Measurements from ENCODE around the gene DNAJC16.
A peak's percentile ranks its signal among the peaks of the same experiment; 100 is the strongest.

The DNAJC16 gene

DNA sequence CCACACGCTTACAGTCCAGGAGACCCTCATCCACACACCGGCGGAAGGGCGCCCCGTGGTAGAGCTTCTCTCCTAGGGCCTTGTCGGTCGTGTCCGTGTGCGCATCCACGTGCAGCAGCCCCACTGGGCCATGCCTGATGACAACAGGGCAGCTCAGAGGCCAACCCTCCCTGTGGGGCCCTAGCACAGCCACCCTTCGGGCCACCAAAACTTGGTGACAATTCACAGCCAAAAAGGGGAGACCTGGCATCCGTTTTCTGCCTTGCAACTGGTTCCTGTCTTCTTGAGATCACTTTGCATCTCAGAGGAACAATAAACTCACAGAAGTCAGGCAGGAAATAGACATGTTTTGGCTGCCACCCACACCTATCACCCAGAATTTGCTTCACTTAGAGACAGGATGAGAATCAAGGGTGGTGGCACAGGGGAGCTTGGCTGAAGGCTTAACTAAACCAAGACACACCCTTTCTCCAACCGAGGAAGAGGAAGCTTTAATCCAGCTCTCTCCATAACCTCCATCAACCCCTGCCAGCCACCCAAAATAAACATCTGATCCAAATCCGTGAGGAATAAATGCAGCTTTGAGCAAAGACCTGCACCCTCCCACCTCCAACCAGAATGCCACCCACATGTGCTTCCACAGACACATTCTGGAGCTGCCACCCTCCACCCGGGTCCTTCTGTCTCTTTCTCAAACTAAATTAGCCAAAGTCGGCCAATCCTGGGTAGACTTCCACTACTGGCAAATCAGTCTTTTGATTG lies 52.5 kb downstream of the DNAJC16 start:
- no peak for TF ChIP-seq ZBTB7A (IDR thresholded peaks at IDR 0.05; ENCODE audit: low read depth)
- no peak for TF ChIP-seq YY1 (IDR thresholded peaks at IDR 0.05; ENCODE audit: low read depth)
- no peak for TF ChIP-seq EP300 (IDR thresholded peaks at IDR 0.05; ENCODE audit: borderline replicate concordance)
- TF ChIP-seq, protein P1, sequence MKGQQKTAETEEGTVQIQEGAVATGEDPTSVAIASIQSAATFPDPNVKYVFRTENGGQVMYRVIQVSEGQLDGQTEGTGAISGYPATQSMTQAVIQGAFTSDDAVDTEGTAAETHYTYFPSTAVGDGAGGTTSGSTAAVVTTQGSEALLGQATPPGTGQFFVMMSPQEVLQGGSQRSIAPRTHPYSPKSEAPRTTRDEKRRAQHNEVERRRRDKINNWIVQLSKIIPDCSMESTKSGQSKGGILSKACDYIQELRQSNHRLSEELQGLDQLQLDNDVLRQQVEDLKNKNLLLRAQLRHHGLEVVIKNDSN (IDR thresholded peaks at IDR 0.05) = no peak
- no peak for TF ChIP-seq NFIC (IDR thresholded peaks at IDR 0.05)
- no peak for TF ChIP-seq TAF1 (IDR thresholded peaks at IDR 0.05; ENCODE audit: low read depth)
- no peak for TF ChIP-seq CEBPB (IDR thresholded peaks at IDR 0.05)
- TF ChIP-seq CREB1 (IDR thresholded peaks at IDR 0.05; ENCODE audit: low read depth) = no peak
- no peak for TF ChIP-seq FOXM1 (IDR thresholded peaks at IDR 0.05; ENCODE audit: borderline replicate concordance, low read depth)
- no peak for TF ChIP-seq TEAD4 (IDR thresholded peaks at IDR 0.05)
- TF ChIP-seq EGR1 (IDR thresholded peaks at IDR 0.05) = no peak
- TF ChIP-seq RAD21 (IDR thresholded peaks at IDR 0.05; ENCODE audit: low read depth) = no peak
- no peak for TF ChIP-seq TCF12 (IDR thresholded peaks at IDR 0.05; ENCODE audit: low read depth)
- TF ChIP-seq, protein P2, sequence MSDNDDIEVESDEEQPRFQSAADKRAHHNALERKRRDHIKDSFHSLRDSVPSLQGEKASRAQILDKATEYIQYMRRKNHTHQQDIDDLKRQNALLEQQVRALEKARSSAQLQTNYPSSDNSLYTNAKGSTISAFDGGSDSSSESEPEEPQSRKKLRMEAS (IDR thresholded peaks at IDR 0.05) = no peak
- TF ChIP-seq, protein P3, sequence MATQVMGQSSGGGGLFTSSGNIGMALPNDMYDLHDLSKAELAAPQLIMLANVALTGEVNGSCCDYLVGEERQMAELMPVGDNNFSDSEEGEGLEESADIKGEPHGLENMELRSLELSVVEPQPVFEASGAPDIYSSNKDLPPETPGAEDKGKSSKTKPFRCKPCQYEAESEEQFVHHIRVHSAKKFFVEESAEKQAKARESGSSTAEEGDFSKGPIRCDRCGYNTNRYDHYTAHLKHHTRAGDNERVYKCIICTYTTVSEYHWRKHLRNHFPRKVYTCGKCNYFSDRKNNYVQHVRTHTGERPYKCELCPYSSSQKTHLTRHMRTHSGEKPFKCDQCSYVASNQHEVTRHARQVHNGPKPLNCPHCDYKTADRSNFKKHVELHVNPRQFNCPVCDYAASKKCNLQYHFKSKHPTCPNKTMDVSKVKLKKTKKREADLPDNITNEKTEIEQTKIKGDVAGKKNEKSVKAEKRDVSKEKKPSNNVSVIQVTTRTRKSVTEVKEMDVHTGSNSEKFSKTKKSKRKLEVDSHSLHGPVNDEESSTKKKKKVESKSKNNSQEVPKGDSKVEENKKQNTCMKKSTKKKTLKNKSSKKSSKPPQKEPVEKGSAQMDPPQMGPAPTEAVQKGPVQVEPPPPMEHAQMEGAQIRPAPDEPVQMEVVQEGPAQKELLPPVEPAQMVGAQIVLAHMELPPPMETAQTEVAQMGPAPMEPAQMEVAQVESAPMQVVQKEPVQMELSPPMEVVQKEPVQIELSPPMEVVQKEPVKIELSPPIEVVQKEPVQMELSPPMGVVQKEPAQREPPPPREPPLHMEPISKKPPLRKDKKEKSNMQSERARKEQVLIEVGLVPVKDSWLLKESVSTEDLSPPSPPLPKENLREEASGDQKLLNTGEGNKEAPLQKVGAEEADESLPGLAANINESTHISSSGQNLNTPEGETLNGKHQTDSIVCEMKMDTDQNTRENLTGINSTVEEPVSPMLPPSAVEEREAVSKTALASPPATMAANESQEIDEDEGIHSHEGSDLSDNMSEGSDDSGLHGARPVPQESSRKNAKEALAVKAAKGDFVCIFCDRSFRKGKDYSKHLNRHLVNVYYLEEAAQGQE (IDR thresholded peaks at IDR 0.05; ENCODE audit: low read depth) = no peak

DNA sequence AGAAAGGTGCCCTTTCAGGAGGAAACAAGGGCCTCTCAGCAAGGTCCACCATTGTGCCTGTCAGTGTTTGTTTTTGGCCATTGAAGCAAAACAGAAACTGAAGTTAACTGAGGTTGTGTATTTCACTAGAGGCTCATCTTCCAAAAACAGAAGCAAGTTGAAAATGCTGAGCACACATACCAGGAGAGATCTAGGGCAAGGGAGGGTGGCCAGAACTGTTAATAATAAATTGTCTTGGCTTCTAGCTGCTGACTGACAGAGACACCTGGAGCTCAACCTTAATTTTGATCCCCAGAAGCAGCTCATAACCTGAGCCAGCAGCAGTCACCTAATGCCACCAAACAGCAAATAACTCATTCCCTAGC lies 53.0 kb downstream of the DNAJC16 start:
- TF ChIP-seq TCF12 (IDR thresholded peaks at IDR 0.05; ENCODE audit: low read depth) = 0 out of 2 replicates have a peak, but pooled peaks have one; percentile 18
- TF ChIP-seq, protein P3 (IDR thresholded peaks at IDR 0.05; ENCODE audit: low read depth) = no peak

DNA sequence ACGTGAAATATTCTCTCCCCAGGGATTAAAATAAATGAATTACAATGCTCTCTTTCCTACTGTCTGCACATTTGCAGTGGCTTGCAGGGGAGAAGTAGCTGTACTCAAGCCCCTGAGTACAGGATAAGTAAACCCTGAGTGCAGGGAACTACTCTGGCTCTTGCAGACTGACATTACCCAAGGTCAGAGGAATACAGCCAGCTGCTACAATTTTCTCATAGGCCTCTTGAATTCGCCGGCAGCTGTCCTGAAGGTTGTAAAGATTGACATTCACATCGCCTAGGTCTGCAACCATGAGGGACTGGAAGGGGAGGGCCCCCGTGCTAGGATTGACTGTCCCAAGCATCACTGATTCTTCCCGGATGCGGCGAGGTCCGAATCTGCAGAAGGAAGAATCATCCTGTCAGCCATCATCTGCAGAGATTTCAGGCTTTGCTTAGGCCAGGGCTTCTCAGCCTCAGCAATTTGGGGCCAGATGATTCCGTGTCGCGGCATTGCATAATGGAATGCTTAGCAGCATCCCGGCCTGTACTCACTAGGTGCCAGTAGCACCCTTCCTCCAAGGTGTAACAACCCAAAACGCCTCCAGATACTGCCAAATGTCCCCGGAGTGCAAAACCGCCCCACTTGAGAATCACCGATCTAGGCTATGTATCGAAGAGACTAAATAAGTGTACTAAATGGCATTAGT lies 56.5 kb downstream of the DNAJC16 start:
- no peak for TF ChIP-seq CREB1 (IDR thresholded peaks at IDR 0.05; ENCODE audit: low read depth)
- no peak for TF ChIP-seq ZBTB7A (IDR thresholded peaks at IDR 0.05; ENCODE audit: low read depth)
- TF ChIP-seq RAD21 (IDR thresholded peaks at IDR 0.05; ENCODE audit: low read depth) = no peak
- TF ChIP-seq TAF1 (IDR thresholded peaks at IDR 0.05; ENCODE audit: low read depth) = no peak
- TF ChIP-seq CEBPB (IDR thresholded peaks at IDR 0.05) = no peak
- TF ChIP-seq, protein P1 (IDR thresholded peaks at IDR 0.05) = no peak
- TF ChIP-seq EGR1 (IDR thresholded peaks at IDR 0.05) = no peak
- no peak for TF ChIP-seq FOXM1 (IDR thresholded peaks at IDR 0.05; ENCODE audit: borderline replicate concordance, low read depth)
- TF ChIP-seq, protein P3 (IDR thresholded peaks at IDR 0.05; ENCODE audit: low read depth) = no peak
- TF ChIP-seq NFIC (IDR thresholded peaks at IDR 0.05) = no peak
- TF ChIP-seq YY1 (IDR thresholded peaks at IDR 0.05; ENCODE audit: low read depth) = no peak
- no peak for TF ChIP-seq EP300 (IDR thresholded peaks at IDR 0.05; ENCODE audit: borderline replicate concordance)
- TF ChIP-seq TEAD4 (IDR thresholded peaks at IDR 0.05) = no peak
- no peak for TF ChIP-seq TCF12 (IDR thresholded peaks at IDR 0.05; ENCODE audit: low read depth)
- TF ChIP-seq, protein P2 (IDR thresholded peaks at IDR 0.05) = no peak

Data from Ishikawa (cell line).